ENCODE measurements around the gene LINGO1.

Gene LINGO1

GRCh38 chr15:77626002-77626401 is 6.7 kb downstream of the LINGO1 start:
- H2BK5ac ChIP-seq (ENCODE audit: low read length), result no peak overlapping the region
- H3K18ac ChIP-seq (ENCODE audit: low read length), result no peak overlapping the region
- no peak overlapping the region for H2BK15ac ChIP-seq (ENCODE audit: low read length)
- H3K9me3 ChIP-seq (replicated peaks in 1 of 2; ENCODE audit: control insufficient read depth in 2 of 2, insufficient read depth in 1 of 2, low read depth in 1 of 2, low read length in 2 of 2), result peaks cover 0 to 3% of the 10 kb centered on the region in 2 donors
- no peak overlapping the region for H3K4me3 ChIP-seq (ENCODE audit: low read length in 2 of 2)
- H3K27ac ChIP-seq (replicated peaks; ENCODE audit: low read length), result no peak overlapping the region
- H3K9ac ChIP-seq (ENCODE audit: low read depth, low read length, poor library complexity), result no peak overlapping the region
- no peak for DNase-seq (ENCODE audit: low spot score)
- H3K27me3 ChIP-seq (ENCODE audit: control insufficient read depth in 3 of 3, insufficient read depth in 3 of 3, low read depth in 1 of 3, low read length in 3 of 3), result no peaks in the 10 kb centered on the region
- WGBS, 2 donors (ENCODE audit: extremely low coverage in 2 of 2, insufficient read length in 2 of 2, insufficient replicate concordance in 1 of 2), result no CpG with 5 or more reads among the region's 3 CpGs
- H4K8ac ChIP-seq (ENCODE audit: low read depth, low read length), result no peak overlapping the region
- H2BK120ac ChIP-seq (ENCODE audit: low read depth, low read length), result no peak overlapping the region
- H3K23ac ChIP-seq (ENCODE audit: low read depth, low read length, poor library complexity), result no peak overlapping the region
- H3K14ac ChIP-seq (ENCODE audit: low read length), result no peak overlapping the region
- H3K79me1 ChIP-seq (ENCODE audit: low read depth, low read length), result peaks cover 22% of the 10 kb centered on the region
- H2AK5ac ChIP-seq (ENCODE audit: low read depth, low read length), result no peak overlapping the region
- no peak overlapping the region for H2AFZ ChIP-seq (ENCODE audit: low read length)
- H3K36me3 ChIP-seq (replicated peaks in 1 of 2; ENCODE audit: control insufficient read depth in 2 of 2, insufficient read depth in 2 of 2, low read length in 2 of 2), result peaks cover 2% of the 10 kb centered on the region in 2 donors
- H2BK12ac ChIP-seq (ENCODE audit: low read length), result no peak overlapping the region
- H3K4ac ChIP-seq (ENCODE audit: low read length), result no peak overlapping the region
- no peak overlapping the region for H3K4me2 ChIP-seq (ENCODE audit: insufficient read depth, low read length, poor library complexity, severe bottlenecking)
- no peak overlapping the region for H4K91ac ChIP-seq (ENCODE audit: low read depth, low read length, poor library complexity)
- H3K4me1 ChIP-seq (ENCODE audit: control insufficient read depth in 2 of 2, insufficient read depth in 1 of 2, low read depth in 1 of 2, low read length in 2 of 2), result peaks cover 48 to 50% of the 10 kb centered on the region in 2 donors

DNA sequence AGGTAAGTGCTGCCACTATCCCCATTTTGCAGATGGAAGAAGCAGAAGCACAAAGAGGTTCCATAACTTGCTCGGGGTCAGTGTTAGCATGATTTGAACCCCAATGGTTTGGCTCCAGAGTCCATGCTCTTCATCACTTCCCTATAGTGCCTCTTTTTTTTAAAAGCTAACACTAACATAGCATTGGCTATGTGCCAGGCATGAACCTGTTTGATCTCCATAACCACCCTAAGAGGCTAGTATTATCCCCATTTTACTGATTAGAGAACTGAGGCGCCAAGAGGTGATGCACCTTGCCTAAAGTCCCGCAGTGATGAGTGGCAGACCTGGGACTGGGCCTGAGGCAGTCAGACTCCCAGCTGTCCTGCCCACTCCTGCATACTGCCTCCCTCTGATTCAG is 7.3 kb downstream of the LINGO1 start:
- no peak overlapping the region for H3K14ac ChIP-seq (ENCODE audit: low read length)
- H2BK15ac ChIP-seq (ENCODE audit: low read length), result no peak overlapping the region
- H4K8ac ChIP-seq (ENCODE audit: low read depth, low read length), result no peak overlapping the region
- no CpG with 5 or more reads among the region's 3 CpGs for WGBS, 2 donors (ENCODE audit: extremely low coverage in 2 of 2, insufficient read length in 2 of 2, insufficient replicate concordance in 1 of 2)
- no peaks in the 10 kb centered on the region for H3K27me3 ChIP-seq (ENCODE audit: control insufficient read depth in 3 of 3, insufficient read depth in 3 of 3, low read depth in 1 of 3, low read length in 3 of 3)
- peaks cover 21% of the 10 kb centered on the region for H3K79me1 ChIP-seq (ENCODE audit: low read depth, low read length)
- no peak for DNase-seq (ENCODE audit: low spot score)
- H3K18ac ChIP-seq (ENCODE audit: low read length), result no peak overlapping the region
- peaks cover 44 to 45% of the 10 kb centered on the region in 2 donors for H3K4me1 ChIP-seq (ENCODE audit: control insufficient read depth in 2 of 2, insufficient read depth in 1 of 2, low read depth in 1 of 2, low read length in 2 of 2)
- H2AFZ ChIP-seq (ENCODE audit: low read length), result no peak overlapping the region
- H2BK12ac ChIP-seq (ENCODE audit: low read length), result no peak overlapping the region
- H3K4ac ChIP-seq (ENCODE audit: low read length), result no peak overlapping the region
- no peak overlapping the region for H3K4me3 ChIP-seq (ENCODE audit: low read length in 2 of 2)
- no peak overlapping the region for H2BK5ac ChIP-seq (ENCODE audit: low read length)
- H3K9me3 ChIP-seq (replicated peaks in 1 of 2; ENCODE audit: control insufficient read depth in 2 of 2, insufficient read depth in 1 of 2, low read depth in 1 of 2, low read length in 2 of 2), result peaks cover 0 to 3% of the 10 kb centered on the region in 2 donors
- H3K9ac ChIP-seq (ENCODE audit: low read depth, low read length, poor library complexity), result no peak overlapping the region
- no peak overlapping the region for H2BK120ac ChIP-seq (ENCODE audit: low read depth, low read length)
- no peak overlapping the region for H3K27ac ChIP-seq (replicated peaks; ENCODE audit: low read length)
- no peak overlapping the region for H2AK5ac ChIP-seq (ENCODE audit: low read depth, low read length)
- no peak overlapping the region for H3K4me2 ChIP-seq (ENCODE audit: insufficient read depth, low read length, poor library complexity, severe bottlenecking)
- H4K91ac ChIP-seq (ENCODE audit: low read depth, low read length, poor library complexity), result no peak overlapping the region
- no peak overlapping the region for H3K23ac ChIP-seq (ENCODE audit: low read depth, low read length, poor library complexity)
- peaks cover 2% of the 10 kb centered on the region in 2 donors for H3K36me3 ChIP-seq (replicated peaks in 1 of 2; ENCODE audit: control insufficient read depth in 2 of 2, insufficient read depth in 2 of 2, low read length in 2 of 2)

GRCh38 chr15:77624868-77625267 is 7.8 kb downstream of the LINGO1 start:
- Histone ChIP-seq H3K79me1 (ENCODE audit: low read depth, low read length) (peaks cover 20% of the 10 kb centered on the region), H2BK5ac (ENCODE audit: low read length) (peak overlapping the region; percentile 30), H3K4me2 (ENCODE audit: insufficient read depth, low read length, poor library complexity, severe bottlenecking) (no peak overlapping the region), H2AFZ (ENCODE audit: low read length) (no peak overlapping the region), H3K4me3 (ENCODE audit: low read length in 2 of 2) (no peak overlapping the region), H3K27ac (replicated peaks; ENCODE audit: low read length) (no peak overlapping the region), H2BK15ac (ENCODE audit: low read length) (peak overlapping the region; percentile 71), H3K4me1 (ENCODE audit: control insufficient read depth in 2 of 2, insufficient read depth in 1 of 2, low read depth in 1 of 2, low read length in 2 of 2) (peaks cover 40 to 43% of the 10 kb centered on the region in 2 donors), H2BK120ac (ENCODE audit: low read depth, low read length) (peak overlapping the region; percentile 77), H3K23ac (ENCODE audit: low read depth, low read length, poor library complexity) (peak overlapping the region; percentile 16), H4K8ac (ENCODE audit: low read depth, low read length) (no peak overlapping the region), H2AK5ac (ENCODE audit: low read depth, low read length) (peak overlapping the region; percentile 76), H3K36me3 (replicated peaks in 1 of 2; ENCODE audit: control insufficient read depth in 2 of 2, insufficient read depth in 2 of 2, low read length in 2 of 2) (peaks cover 2% of the 10 kb centered on the region in 2 donors), H3K9ac (ENCODE audit: low read depth, low read length, poor library complexity) (no peak overlapping the region), H3K4ac (ENCODE audit: low read length) (no peak overlapping the region), H3K14ac (ENCODE audit: low read length) (no peak overlapping the region), H2BK12ac (ENCODE audit: low read length) (no peak overlapping the region), H3K9me3 (replicated peaks in 1 of 2; ENCODE audit: control insufficient read depth in 2 of 2, insufficient read depth in 1 of 2, low read depth in 1 of 2, low read length in 2 of 2) (peaks cover 0 to 3% of the 10 kb centered on the region in 2 donors), H4K91ac (ENCODE audit: low read depth, low read length, poor library complexity) (peak overlapping the region; percentile 39), H3K18ac (ENCODE audit: low read length) (peak overlapping the region; percentile 11), H3K27me3 (ENCODE audit: control insufficient read depth in 3 of 3, insufficient read depth in 3 of 3, low read depth in 1 of 3, low read length in 3 of 3) (no peaks in the 10 kb centered on the region)
- WGBS, 2 donors (ENCODE audit: extremely low coverage in 2 of 2, insufficient read length in 2 of 2, insufficient replicate concordance in 1 of 2), result no CpG with 5 or more reads among the region's 7 CpGs
- no peak for DNase-seq (ENCODE audit: low spot score)

DNA sequence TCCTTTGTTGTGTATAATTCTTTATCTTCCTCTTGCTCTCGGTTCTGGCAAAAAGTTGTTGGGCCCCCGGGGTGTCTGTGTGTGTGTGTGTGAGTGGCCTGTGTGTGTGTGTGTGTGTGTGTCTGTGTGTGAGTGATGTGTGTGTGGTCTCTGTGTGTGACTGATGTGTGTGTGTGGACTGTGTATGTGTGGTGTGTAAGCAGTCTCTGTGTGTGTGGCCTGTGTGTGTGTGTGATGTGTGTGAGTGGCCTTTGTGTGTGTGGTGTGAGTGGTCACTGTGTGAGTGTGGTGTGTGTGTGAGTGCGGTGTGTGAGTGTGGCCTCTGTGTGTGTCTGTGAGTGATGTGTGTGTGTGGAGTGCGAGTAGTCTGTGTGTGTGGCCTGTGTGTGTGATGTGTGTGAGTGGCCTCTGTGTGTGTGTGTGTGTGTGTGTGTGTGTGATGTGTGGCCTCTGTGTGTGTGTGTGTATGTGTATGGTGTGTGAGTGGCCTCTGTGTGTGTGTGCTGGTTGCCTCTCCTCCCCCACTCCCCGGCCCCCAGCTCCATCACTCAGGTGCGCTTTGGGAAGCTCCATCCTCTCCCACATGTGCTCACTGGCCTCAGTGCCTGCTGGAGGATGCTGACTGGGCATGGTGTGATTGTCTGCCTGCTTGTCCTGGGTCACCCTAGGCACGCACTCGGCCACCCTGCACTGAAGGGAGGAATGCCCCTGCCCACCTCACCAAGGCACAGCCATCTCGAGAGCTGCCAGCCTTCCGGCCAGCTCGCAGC is 8.8 kb downstream of the LINGO1 start:
- Histone ChIP-seq H3K4me2 (ENCODE audit: insufficient read depth, low read length, poor library complexity, severe bottlenecking) (no peak overlapping the region), H3K4me3 (ENCODE audit: low read length in 2 of 2) (peak overlapping the region in 1 of 2 donors; percentile 68)

More for the DNA sequence above, 8.8 kb downstream of the LINGO1 start:
- peak overlapping the region; percentile 83 for H3K18ac ChIP-seq (ENCODE audit: low read length)
- H3K9me3 ChIP-seq (replicated peaks in 1 of 2; ENCODE audit: control insufficient read depth in 2 of 2, insufficient read depth in 1 of 2, low read depth in 1 of 2, low read length in 2 of 2), result peaks cover 0 to 3% of the 10 kb centered on the region in 2 donors
- H3K14ac ChIP-seq (ENCODE audit: low read length), result peak overlapping the region; percentile 82
- H3K4ac ChIP-seq (ENCODE audit: low read length), result peak overlapping the region; percentile 91
- H2AK5ac ChIP-seq (ENCODE audit: low read depth, low read length), result peak overlapping the region; percentile 76
- peak overlapping the region; percentile 77 for H2BK120ac ChIP-seq (ENCODE audit: low read depth, low read length)
- H2AFZ ChIP-seq (ENCODE audit: low read length), result no peak overlapping the region
- H3K23ac ChIP-seq (ENCODE audit: low read depth, low read length, poor library complexity), result peak overlapping the region; percentile 45
- H2BK15ac ChIP-seq (ENCODE audit: low read length), result peak overlapping the region; percentile 71
- no CpG with 5 or more reads among the region's 11 CpGs for WGBS, 2 donors (ENCODE audit: extremely low coverage in 2 of 2, insufficient read length in 2 of 2, insufficient replicate concordance in 1 of 2)
- H3K36me3 ChIP-seq (replicated peaks in 1 of 2; ENCODE audit: control insufficient read depth in 2 of 2, insufficient read depth in 2 of 2, low read length in 2 of 2), result peaks cover 2% of the 10 kb centered on the region in 2 donors
- peak overlapping the region; percentile 85 for H2BK12ac ChIP-seq (ENCODE audit: low read length)
- DNase-seq (ENCODE audit: low spot score), result no peak
- H3K27me3 ChIP-seq (ENCODE audit: control insufficient read depth in 3 of 3, insufficient read depth in 3 of 3, low read depth in 1 of 3, low read length in 3 of 3), result no peaks in the 10 kb centered on the region
- H4K8ac ChIP-seq (ENCODE audit: low read depth, low read length), result no peak overlapping the region
- H3K27ac ChIP-seq (replicated peaks; ENCODE audit: low read length), result peak overlapping the region; percentile 52
- peak overlapping the region; percentile 96 for H4K91ac ChIP-seq (ENCODE audit: low read depth, low read length, poor library complexity)
- H3K79me1 ChIP-seq (ENCODE audit: low read depth, low read length), result peaks cover 17% of the 10 kb centered on the region
- H2BK5ac ChIP-seq (ENCODE audit: low read length), result peak overlapping the region; percentile 30
- H3K9ac ChIP-seq (ENCODE audit: low read depth, low read length, poor library complexity), result peak overlapping the region; percentile 73
- peaks cover 34 to 38% of the 10 kb centered on the region in 2 donors for H3K4me1 ChIP-seq (ENCODE audit: control insufficient read depth in 2 of 2, insufficient read depth in 1 of 2, low read depth in 1 of 2, low read length in 2 of 2)

Measured in neuronal stem cell (in vitro differentiated cells).